HG02970 (cell line): Measurements from ENCODE around the gene TMEM232.
"Not testable (repeated sequence)": the region's sequence is repeated elsewhere in the genome, so short reads cannot be mapped to it uniquely, and the experiment has no call there.

Source experiments
- ATAC-seq: cut with Tn5 transposase; IDR thresholded peaks from one replicate; pipeline ENCODE4 v1.9.1; 2021; ENCODE audit warnings: mild to moderate bottlenecking, moderate library complexity, moderate number of reproducible peaks; ENCODE audit not compliant: unreplicated experiment, low FRiP score

The TMEM232 gene

GRCh38 chr5:110716247-110717245, 9.9 kb downstream of the TMEM232 start:
- ATAC-seq, result peak; percentile 52

- no peak for ATAC-seq
Observed at GRCh38 chr5:110707260-110707844, 19.1 kb downstream of the TMEM232 start.

DNA sequence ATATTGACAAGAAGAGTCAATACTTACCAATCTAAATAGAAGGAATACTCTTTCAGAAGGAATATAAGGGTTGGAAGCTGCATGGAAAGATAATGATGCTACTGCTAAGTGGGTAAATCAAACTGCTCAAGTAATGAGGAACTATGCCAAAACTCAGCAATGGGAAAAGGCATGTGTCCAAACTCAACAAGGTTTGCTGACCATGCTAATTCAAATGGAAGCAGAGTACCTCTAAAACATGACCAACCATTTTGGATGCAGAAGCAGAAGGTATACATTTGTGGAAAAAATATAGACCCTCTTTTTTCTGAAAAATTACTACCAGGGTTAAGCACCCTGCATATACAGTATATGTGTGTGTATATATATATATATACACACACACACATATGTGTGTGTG, 21.1 kb downstream of the TMEM232 start:
- no peak for ATAC-seq

DNA sequence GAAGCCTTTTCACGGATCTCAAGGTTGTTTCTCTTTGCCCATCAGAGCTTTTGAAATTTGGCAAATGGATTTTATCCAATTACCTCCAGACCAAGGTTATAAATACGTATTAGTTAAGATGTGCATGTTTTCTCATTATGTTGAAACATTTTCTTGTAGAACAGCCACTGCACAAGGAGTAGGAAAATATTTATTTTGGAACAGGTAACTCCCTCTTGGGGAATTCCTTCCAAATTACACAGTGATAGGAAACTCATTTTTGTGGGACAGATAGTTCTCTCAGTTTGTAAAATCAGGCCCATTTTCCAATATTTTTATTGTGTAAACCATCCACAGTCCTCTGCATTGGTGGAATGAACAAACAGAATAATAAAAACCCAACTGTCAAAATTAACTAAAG, 23.0 kb downstream of the TMEM232 start:
- ATAC-seq, result no peak

- ATAC-seq, result no peak
Observed at GRCh38 chr5:110702704-110703103, 23.8 kb downstream of the TMEM232 start.

GRCh38 chr5:110702300-110702699, 24.2 kb downstream of the TMEM232 start:
- no peak for ATAC-seq

GRCh38 chr5:110692669-110693068, 33.8 kb downstream of the TMEM232 start:
- not testable (repeated sequence) for ATAC-seq

- not testable (repeated sequence) for ATAC-seq
Observed at GRCh38 chr5:110690587-110690986, 35.9 kb downstream of the TMEM232 start.

DNA sequence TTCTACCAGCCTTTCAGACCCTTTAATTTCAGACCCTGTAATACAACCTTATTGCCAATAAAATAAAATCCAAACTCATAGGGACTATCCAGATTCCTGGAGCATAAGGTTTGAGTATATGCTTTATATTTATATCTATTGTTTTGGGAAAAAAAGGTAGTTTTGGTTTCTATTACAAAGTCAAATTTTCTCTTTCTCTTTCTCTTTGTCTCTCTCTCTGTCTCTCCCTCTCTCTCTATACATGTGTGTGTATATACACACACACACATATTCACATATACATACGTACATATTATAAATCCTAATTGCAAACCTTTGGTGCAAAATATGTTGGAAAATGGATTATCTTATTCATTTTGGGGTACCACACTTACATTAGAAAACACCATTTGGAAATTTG, 39.0 kb downstream of the TMEM232 start:
- ATAC-seq, result no peak

- ATAC-seq, result no peak
Observed at GRCh38 chr5:110686270-110686669, 40.2 kb downstream of the TMEM232 start.

GRCh38 chr5:110681953-110682352, 44.5 kb downstream of the TMEM232 start:
- ATAC-seq, result no peak

DNA sequence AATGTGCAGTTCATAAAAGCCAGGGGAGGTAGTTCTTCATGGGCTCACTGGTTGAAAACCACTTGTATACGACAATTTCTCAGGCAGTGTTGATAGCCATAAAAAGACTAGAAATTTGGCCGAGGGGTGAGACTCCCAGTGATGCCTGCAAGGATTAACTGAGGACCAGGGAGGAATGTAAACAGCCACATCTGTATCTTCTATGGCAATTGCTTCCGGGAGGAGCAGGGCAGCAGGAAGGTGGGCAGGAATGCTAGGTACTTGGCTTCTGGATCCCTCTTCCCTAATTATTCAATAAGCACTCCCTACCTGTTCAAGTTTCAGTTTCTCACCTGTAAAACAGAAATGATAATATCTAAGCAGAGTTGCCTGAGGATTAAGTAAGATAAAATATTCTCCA, 45.4 kb downstream of the TMEM232 start:
- no peak for ATAC-seq

- ATAC-seq, result not testable (repeated sequence)
Observed at GRCh38 chr5:110676554-110676953, 49.9 kb downstream of the TMEM232 start.

- ATAC-seq, result no peak
Observed at GRCh38 chr5:110665184-110665726, 61.2 kb downstream of the TMEM232 start.

GRCh38 chr5:110663525-110663924, 62.9 kb downstream of the TMEM232 start:
- ATAC-seq, result no peak

DNA sequence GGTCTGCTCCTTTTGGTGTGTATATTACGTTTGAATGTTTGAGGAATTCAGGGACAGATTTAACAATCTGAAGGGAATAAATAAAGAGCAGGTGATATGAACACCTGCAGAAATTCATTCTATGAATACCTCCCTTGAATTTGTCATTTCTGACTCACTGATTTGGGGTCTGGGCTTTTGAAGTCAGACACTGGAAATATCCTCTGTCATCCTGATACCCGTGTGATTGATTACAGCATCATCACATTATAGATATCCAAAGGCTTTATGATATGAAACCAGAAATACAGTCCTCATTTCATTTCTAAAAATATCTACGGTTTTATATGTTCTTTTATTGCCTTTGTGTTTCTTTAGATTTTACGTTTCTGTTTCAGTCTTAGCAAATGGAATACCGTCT, 68.5 kb downstream of the TMEM232 start:
- no peak for ATAC-seq

DNA sequence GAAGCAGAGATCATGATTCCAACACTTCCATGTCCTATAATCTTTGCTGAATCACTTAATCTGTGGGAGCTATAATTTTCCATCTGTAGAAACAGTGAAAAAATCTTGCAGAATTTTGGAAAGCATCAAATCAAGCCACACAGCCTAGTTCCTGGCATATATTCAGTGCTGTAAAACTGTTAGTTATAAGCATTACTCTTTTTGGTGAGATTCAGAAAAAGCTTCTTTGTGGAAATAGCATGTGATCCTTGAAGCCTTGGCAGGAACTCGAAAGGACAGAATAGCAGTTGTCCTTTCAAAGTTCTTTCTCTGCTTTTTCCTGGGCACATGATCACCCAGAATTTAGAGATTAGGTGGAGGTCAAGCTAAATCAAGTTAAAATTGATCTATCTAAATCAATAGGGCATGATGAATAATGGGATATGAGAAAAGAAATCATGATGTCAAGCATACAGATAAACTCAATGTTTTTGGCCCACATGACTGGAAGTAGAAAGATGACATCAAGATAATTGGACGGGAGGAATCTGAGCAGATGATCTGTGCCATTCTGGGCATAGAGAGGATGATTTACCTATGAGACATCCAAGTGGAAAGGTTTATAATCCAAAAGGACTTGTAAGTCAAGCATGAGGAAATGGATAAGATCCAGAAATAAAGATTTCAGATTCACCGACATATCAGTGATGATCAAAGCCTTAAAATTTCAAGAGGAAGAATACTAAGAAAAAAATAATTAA, 73.1 kb downstream of the TMEM232 start:
- ATAC-seq, result no peak

DNA sequence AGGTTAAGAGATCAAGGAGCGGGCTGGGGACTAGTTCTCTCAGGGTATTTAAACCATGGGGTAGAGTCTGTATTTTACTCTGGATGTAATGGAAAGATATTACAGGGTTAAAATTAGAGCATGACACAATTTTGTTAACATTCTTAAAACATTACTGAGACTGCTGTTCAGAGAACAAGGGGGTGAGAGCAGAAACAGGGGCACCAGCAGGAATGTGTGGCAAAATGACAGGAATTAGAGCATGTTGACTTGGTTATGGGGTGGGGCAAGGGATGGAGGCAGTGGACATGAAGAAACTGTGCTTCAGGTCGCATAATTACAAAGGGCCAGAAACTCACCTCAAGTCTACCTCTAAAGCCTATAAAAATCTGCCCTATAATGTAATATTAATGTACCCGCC, 75.0 kb downstream of the TMEM232 start:
- ATAC-seq, result no peak

DNA sequence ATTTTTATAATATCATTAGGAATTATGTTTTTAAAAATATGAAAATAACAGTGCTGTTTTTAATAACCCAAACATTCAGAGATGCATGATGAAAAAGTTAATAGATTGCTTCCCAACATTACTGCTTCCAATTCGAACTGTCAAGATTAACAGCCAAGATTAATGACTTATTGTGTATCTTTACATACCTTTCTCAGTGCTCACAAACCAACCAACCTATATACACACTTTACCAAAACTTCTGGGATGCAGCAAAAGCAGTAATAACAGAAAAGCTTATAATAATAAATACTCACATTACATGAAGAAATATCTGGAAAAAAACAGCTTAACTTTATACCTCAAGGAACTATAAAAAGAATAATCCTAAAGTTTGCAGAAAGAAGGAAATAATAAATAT, 82.1 kb downstream of the TMEM232 start:
- ATAC-seq, result no peak

DNA sequence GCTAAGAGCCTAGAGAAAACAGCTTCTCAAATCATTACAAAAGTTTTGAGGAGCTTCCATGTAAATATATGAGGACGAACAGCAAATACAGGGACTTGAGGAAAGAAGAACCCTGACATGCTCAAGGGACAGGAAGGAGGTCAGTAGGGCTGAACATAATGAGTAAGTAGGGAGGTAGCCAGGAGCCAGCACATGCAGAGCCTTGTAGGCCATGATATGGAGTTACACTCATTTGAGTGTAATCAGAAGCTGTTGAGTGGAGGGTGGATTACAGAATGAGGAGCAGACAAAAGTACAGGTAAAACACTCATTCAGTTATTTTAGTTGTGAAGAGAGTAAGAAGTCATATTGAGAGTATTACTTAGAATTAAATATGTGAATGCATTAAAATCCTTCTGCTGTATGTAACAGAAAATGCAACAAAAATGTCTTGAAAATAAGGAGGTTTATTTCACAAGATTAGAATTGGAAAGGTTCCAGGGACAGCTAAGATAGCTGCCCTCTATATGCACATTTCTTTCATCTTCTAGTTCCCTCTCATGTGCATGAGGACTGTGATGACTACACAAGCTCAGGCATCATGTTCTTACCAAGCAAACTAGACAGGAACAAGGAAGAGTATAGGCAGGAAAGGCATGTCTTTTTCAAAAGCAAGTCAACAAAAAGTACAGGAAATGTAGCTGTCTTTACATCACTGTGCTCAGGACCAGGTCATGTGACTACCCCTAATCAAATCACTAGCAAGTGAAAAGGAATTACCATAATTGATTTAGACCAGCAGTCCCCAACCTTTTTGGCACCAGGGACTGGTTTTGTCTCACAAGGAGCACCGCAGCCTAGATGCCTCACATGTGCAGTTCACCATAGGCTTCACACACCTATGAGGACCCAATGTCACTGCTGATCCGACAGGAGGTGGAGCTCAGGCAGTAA, 87.2 kb downstream of the TMEM232 start:
- no peak for ATAC-seq
